ENCODE measurements around the gene TEX11. TPM values are rescaled to one million over a fixed set of nuclear protein-coding genes. Genes with fewer than 3 reads are reported as not detected.

Gene TEX11
- total and polyA plus RNA-seq, 10 of the 15 experiments (the other 5 are each of a cell fraction or from before 2014, with no cell fraction given), result not detected

GRCh38 chrX:70618467-70618866 lies 290.0 kb downstream of the TEX11 start:
- Histone ChIP-seq H3K4me3 (no peak overlapping the region), H3K9me3 (replicated peaks; ENCODE audit: control insufficient read depth, insufficient read depth, low read length) (no peaks in the 10 kb centered on the region), H4K20me1 (ENCODE audit: control insufficient read depth, insufficient read depth) (no peaks in the 10 kb centered on the region), H3K36me3 (ENCODE audit: control insufficient read depth in 2 of 2, insufficient read depth in 2 of 2, low read length in 1 of 2) (no peaks in the 10 kb centered on the region), H2AFZ (ENCODE audit: control insufficient read depth, low read depth, low read length) (no peak overlapping the region), H3K9ac (ENCODE audit: control insufficient read depth, insufficient read depth, low read length) (no peak overlapping the region), H3K4me1 (ENCODE audit: control insufficient read depth, insufficient read depth, low read length) (no peaks in the 10 kb centered on the region), H3K4me2 (ENCODE audit: control insufficient read depth, insufficient read depth) (no peak overlapping the region), H3K79me2 (ENCODE audit: control insufficient read depth, insufficient read depth, low read length) (no peaks in the 10 kb centered on the region), H3K27me3 (replicated peaks in 1 of 2; ENCODE audit: control insufficient read depth in 2 of 2, insufficient read depth in 2 of 2, low read length in 1 of 2) (no peaks in the 10 kb centered on the region), H3K27ac (ENCODE audit: control insufficient read depth, insufficient read depth) (no peak overlapping the region)
- BruUV-seq (replicated peaks), result no TSS peak
- WGBS (ENCODE audit: insufficient coverage, insufficient replicate concordance, low lambda C conversion rate, missing lambda C conversion rate), result 36% methylated on average over 5 of the region's 5 CpGs
- in situ Hi-C loops (cut with MboI), result no loop called here
- ChIA-PET POLR2A (no interaction called here), RAD21 (ENCODE audit: unreplicated experiment) (no interaction called here), CTCF (no interaction called here), SMC1A (ENCODE audit: uncharacterized antibody, unreplicated experiment) (no interaction called here)
- DNase-seq (ENCODE audit: low read depth, low spot score) (no peak), ATAC-seq (no peak), FAIRE-seq (no peak)
- intact Hi-C loops (cut with micrococcal nuclease; ENCODE audit: unreplicated experiment), result no loop called here
- no peak for TF ChIP-seq FOXM1 (IDR thresholded peaks at IDR 0.05; ENCODE audit: low read depth, low read length)
- no peak for TF ChIP-seq ZNF384 (IDR thresholded peaks at IDR 0.05; ENCODE audit: borderline replicate concordance, low read depth, low read length)
- TF ChIP-seq SMARCA5 (IDR thresholded peaks at IDR 0.05), result no peak
- TF ChIP-seq IRF3 (IDR thresholded peaks at IDR 0.05), result no peak
- TF ChIP-seq SUPT20H (IDR thresholded peaks at IDR 0.05; ENCODE audit: borderline replicate concordance, control insufficient read depth, low read depth, low read length), result no peak
- no peak for TF ChIP-seq NFYB (IDR thresholded peaks at IDR 0.05; ENCODE audit: insufficient read depth, low read depth, low read length)

GRCh38 chrX:70613295-70613694 lies 295.2 kb downstream of the TEX11 start:
- no peak overlapping the region for H3K4me2 ChIP-seq (ENCODE audit: control insufficient read depth, insufficient read depth)
- no peaks in the 10 kb centered on the region for H3K9me3 ChIP-seq (replicated peaks; ENCODE audit: control insufficient read depth, insufficient read depth, low read length)
- H3K4me3 ChIP-seq, result no peak overlapping the region
- no peaks in the 10 kb centered on the region for H3K27me3 ChIP-seq (replicated peaks in 1 of 2; ENCODE audit: control insufficient read depth in 2 of 2, insufficient read depth in 2 of 2, low read length in 1 of 2)
- no peak for ATAC-seq
- ChIA-PET RAD21 (ENCODE audit: unreplicated experiment) (no interaction called here), POLR2A (no interaction called here), SMC1A (ENCODE audit: uncharacterized antibody, unreplicated experiment) (no interaction called here), CTCF (no interaction called here)
- no TSS peak for BruUV-seq (replicated peaks)
- H3K79me2 ChIP-seq (ENCODE audit: control insufficient read depth, insufficient read depth, low read length), result no peaks in the 10 kb centered on the region
- H3K4me1 ChIP-seq (ENCODE audit: control insufficient read depth, insufficient read depth, low read length), result no peaks in the 10 kb centered on the region
- in situ Hi-C loops (cut with MboI), result no loop called here
- no peak overlapping the region for H3K27ac ChIP-seq (ENCODE audit: control insufficient read depth, insufficient read depth)
- FAIRE-seq, result no peak
- no peak overlapping the region for H2AFZ ChIP-seq (ENCODE audit: control insufficient read depth, low read depth, low read length)
- WGBS (ENCODE audit: insufficient coverage, insufficient replicate concordance, low lambda C conversion rate, missing lambda C conversion rate), result 41% methylated on average over 5 of the region's 5 CpGs
- no peaks in the 10 kb centered on the region for H3K36me3 ChIP-seq (ENCODE audit: control insufficient read depth in 2 of 2, insufficient read depth in 2 of 2, low read length in 1 of 2)
- H4K20me1 ChIP-seq (ENCODE audit: control insufficient read depth, insufficient read depth), result no peaks in the 10 kb centered on the region
- intact Hi-C loops (cut with micrococcal nuclease; ENCODE audit: unreplicated experiment), result no loop called here
- no peak for DNase-seq (ENCODE audit: low read depth, low spot score)
- TF ChIP-seq CBX5 (IDR thresholded peaks at IDR 0.05; ENCODE audit: low read depth), result no peak
- H3K9ac ChIP-seq (ENCODE audit: control insufficient read depth, insufficient read depth, low read length), result no peak overlapping the region

Measured in GM12878 (cell line).